ENCODE results near the gene SPAG16. TPM values are rescaled to one million over a fixed set of nuclear protein-coding genes. Genes with fewer than 3 reads are reported as not detected.
"Not testable (repeated sequence)": the region's sequence is repeated elsewhere in the genome, so short reads cannot be mapped to it uniquely, and the experiment has no call there.

Gene SPAG16
- total and polyA plus RNA-seq, 2 donors (not counting 1 experiment from before 2014, with no cell fraction given) = 3.4 to 8.6 TPM

DNA sequence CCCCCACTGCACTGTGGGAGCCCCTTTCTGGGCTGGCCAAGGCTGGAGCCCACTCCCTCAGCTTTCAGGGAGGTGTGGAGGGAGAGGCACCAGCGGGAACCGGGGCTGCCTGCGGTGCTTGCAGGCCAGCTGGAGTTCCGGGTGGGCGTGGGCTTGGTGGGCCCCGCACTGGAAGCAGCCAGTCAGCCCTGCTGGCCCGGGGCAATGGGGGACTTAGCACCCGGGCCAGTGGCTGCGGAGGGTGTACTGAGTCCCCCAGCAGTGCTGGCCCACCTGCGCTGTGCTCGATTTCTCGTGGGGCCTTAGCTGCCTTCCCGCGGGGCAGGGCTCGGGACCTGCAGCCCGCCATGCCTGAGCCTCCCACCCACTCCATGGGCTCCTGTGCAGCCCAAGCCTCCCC, 434.1 kb downstream of the SPAG16 start:
- CTCF ChIA-PET = interaction anchor here (0.7 kb wide), 1 partner anchor 212 kb away, joined by 4 read pairs; no protein-coding TSS in a partner anchor
- H3K4me1 ChIP-seq (ENCODE audit: control insufficient read depth in 2 of 2, insufficient read depth in 2 of 2, low read length in 2 of 2); H3K27me3 ChIP-seq (replicated peaks in 1 of 4; ENCODE audit: control extremely low read depth in 1 of 4, control insufficient read depth in 3 of 4, insufficient read depth in 4 of 4, low read length in 3 of 4); H3K27me3 Mint-ChIP-seq; H3K79me2 ChIP-seq (ENCODE audit: control insufficient read depth, insufficient read depth, low read length); H3K4me1 Mint-ChIP-seq; POLR2A ChIA-PET; H4K20me1 ChIP-seq (ENCODE audit: control insufficient read depth, insufficient read depth, low read length, poor library complexity, severe bottlenecking); H3K9me3 ChIP-seq (ENCODE audit: control extremely low read depth in 1 of 3, control insufficient read depth in 2 of 3, insufficient read depth in 1 of 3, low read length in 2 of 3); ATAC-seq (ENCODE audit: low read depth); H3K27ac Mint-ChIP-seq; H3K4me3 Mint-ChIP-seq; H2AFZ ChIP-seq (ENCODE audit: insufficient read depth, low read depth, low read length, poor library complexity, severe bottlenecking); H3K27ac ChIP-seq (ENCODE audit: low read length in 2 of 2); H3K9me3 Mint-ChIP-seq (ENCODE audit: insufficient read depth); H3K9ac ChIP-seq (ENCODE audit: low read length); intact Hi-C loops (cut with micrococcal nuclease); H3K36me3 ChIP-seq (replicated peaks in 1 of 2; ENCODE audit: control extremely low read depth in 1 of 2, control insufficient read depth in 1 of 2, extremely low read depth in 1 of 2, insufficient read depth in 2 of 2, low read length in 1 of 2); DNase-seq; H3K4me2 ChIP-seq (replicated peaks; ENCODE audit: low read depth, low read length, poor library complexity, severe bottlenecking); H3K4me3 ChIP-seq (ENCODE audit: control extremely low read depth in 1 of 5, extremely low read depth in 1 of 5, insufficient read depth in 1 of 5, low read depth in 2 of 5, low read length in 4 of 5): not testable (repeated sequence)
- WGBS (ENCODE audit: insufficient coverage) = 98% methylated on average over 9 of the region's 16 CpGs

DNA sequence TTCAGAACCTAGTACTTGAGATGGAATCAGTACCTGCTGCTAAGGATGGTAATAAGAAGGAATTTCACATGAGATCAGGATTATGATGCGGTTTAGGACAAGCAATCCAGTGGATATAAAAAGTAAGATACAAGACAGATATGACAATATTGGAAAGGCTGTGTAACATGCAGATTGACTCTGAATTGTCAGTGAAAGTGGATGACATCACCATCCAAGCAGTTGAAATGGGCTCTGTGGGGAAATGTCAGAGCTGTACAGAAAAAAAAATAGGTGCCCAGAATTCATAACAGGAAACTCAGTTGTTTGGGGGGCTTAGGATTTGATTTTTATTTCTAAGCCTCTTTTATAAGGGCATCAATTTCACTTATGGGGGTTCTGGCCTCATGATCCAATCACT, 438.3 kb downstream of the SPAG16 start:
- H3K4me3 Mint-ChIP-seq = no peak overlapping the region
- H3K27me3 Mint-ChIP-seq = no peaks in the 10 kb centered on the region

More for the DNA sequence above, 438.3 kb downstream of the SPAG16 start:
- Histone ChIP-seq H3K79me2 (ENCODE audit: control insufficient read depth, insufficient read depth, low read length) (no peaks in the 10 kb centered on the region), H3K9ac (ENCODE audit: low read length) (no peak overlapping the region), H3K4me2 (replicated peaks; ENCODE audit: low read depth, low read length, poor library complexity, severe bottlenecking) (no peak overlapping the region), H3K9me3 (ENCODE audit: control extremely low read depth in 1 of 3, control insufficient read depth in 2 of 3, insufficient read depth in 1 of 3, low read length in 2 of 3) (peaks cover 0 to 5% (median 0%) of the 10 kb centered on the region in 3 donors), H4K20me1 (ENCODE audit: control insufficient read depth, insufficient read depth, low read length, poor library complexity, severe bottlenecking) (no peaks in the 10 kb centered on the region), H3K27ac (ENCODE audit: low read length in 2 of 2) (no peak overlapping the region), H3K4me3 (ENCODE audit: control extremely low read depth in 1 of 5, extremely low read depth in 1 of 5, insufficient read depth in 1 of 5, low read depth in 2 of 5, low read length in 4 of 5) (no peak overlapping the region), H3K27me3 (replicated peaks in 1 of 4; ENCODE audit: control extremely low read depth in 1 of 4, control insufficient read depth in 3 of 4, insufficient read depth in 4 of 4, low read length in 3 of 4) (no peaks in the 10 kb centered on the region), H3K36me3 (replicated peaks in 1 of 2; ENCODE audit: control extremely low read depth in 1 of 2, control insufficient read depth in 1 of 2, extremely low read depth in 1 of 2, insufficient read depth in 2 of 2, low read length in 1 of 2) (no peaks in the 10 kb centered on the region), H2AFZ (ENCODE audit: insufficient read depth, low read depth, low read length, poor library complexity, severe bottlenecking) (no peak overlapping the region), H3K4me1 (ENCODE audit: control insufficient read depth in 2 of 2, insufficient read depth in 2 of 2, low read length in 2 of 2) (no peaks in the 10 kb centered on the region)
- ATAC-seq (ENCODE audit: low read depth) (no peak), DNase-seq (no peak)
- no peak overlapping the region for H3K27ac Mint-ChIP-seq
- H3K4me1 Mint-ChIP-seq = no peaks in the 10 kb centered on the region
- no peak for TF ChIP-seq EZH2 (IDR thresholded peaks at IDR 0.05; ENCODE audit: borderline replicate concordance, insufficient read depth, low read depth, low read length, poor library complexity, severe bottlenecking)
- TF ChIP-seq, protein P1, sequence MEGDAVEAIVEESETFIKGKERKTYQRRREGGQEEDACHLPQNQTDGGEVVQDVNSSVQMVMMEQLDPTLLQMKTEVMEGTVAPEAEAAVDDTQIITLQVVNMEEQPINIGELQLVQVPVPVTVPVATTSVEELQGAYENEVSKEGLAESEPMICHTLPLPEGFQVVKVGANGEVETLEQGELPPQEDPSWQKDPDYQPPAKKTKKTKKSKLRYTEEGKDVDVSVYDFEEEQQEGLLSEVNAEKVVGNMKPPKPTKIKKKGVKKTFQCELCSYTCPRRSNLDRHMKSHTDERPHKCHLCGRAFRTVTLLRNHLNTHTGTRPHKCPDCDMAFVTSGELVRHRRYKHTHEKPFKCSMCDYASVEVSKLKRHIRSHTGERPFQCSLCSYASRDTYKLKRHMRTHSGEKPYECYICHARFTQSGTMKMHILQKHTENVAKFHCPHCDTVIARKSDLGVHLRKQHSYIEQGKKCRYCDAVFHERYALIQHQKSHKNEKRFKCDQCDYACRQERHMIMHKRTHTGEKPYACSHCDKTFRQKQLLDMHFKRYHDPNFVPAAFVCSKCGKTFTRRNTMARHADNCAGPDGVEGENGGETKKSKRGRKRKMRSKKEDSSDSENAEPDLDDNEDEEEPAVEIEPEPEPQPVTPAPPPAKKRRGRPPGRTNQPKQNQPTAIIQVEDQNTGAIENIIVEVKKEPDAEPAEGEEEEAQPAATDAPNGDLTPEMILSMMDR (IDR thresholded peaks at IDR 0.05) = no peak
- POLR2A ChIA-PET = no interaction called here
- WGBS (ENCODE audit: insufficient coverage) = 100% methylated on average over 1 of the region's 1 CpG
- H3K9me3 Mint-ChIP-seq (ENCODE audit: insufficient read depth) = no peaks in the 10 kb centered on the region
- CTCF ChIA-PET = no interaction called here
- intact Hi-C loops (cut with micrococcal nuclease) = no loop called here

All from B cell (primary cell).